ENCODE measurements around the gene HLF. TPM values are rescaled to one million over a fixed set of nuclear protein-coding genes. Genes with fewer than 3 reads are reported as not detected.

Gene HLF
- polyA plus RNA-seq, 4 donors: 0.31 to 2.3 (median 0.61) TPM

DNA sequence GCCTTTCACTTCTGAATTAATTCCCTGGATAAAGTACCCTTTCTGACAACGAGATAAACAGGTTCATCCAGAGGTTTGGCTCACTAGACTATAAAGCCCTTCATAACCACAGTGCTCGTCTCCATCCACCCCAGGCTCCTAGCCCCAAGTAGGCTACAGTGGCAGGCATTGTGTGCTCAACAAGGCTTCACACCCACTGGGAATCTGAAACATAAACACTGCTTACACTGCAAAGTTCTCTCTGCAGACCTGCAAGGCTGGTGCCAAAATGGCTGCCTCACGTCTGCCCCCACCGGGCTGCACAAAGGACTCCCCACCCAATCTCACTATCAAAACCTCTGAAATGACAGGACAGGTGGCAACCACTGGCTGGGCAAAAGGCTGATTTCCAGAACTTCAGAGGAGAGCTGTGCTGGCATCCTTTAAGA is 5.1 kb upstream of the HLF start:
- no peak overlapping the region for H3K4me3 ChIP-seq (ENCODE audit: low read depth in 1 of 3, low read length in 3 of 3)

DNA sequence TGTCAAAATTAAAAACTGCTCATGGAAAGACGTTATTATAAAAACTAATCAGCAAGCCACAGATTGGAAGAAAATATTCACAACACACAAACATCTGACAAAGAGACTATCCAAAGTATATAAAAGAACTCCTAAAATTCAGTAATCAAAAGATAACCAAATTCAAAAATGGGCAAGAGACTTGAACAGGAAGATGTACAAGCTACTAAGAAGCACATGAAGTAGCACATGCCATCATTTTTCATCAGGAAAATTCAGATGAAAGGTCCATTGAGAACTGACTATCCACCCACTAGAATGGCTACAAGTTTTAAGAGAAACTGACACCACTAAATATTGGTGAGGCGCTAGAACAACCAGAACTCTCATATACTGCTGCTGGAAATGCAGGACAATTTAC is 3.4 kb upstream of the HLF start:
- Histone ChIP-seq H3K27ac (ENCODE audit: low read depth in 1 of 3, low read length in 2 of 3) (no peak overlapping the region), H3K9me3 (ENCODE audit: control insufficient read depth in 2 of 2, insufficient read depth in 1 of 2, low read depth in 1 of 2, low read length in 1 of 2) (no peaks in the 10 kb centered on the region), H3K4me1 (ENCODE audit: control insufficient read depth in 3 of 3, insufficient read depth in 2 of 3, low read depth in 1 of 3, low read length in 2 of 3) (peaks cover 0 to 14% (median 12%) of the 10 kb centered on the region in 3 donors), H3K36me3 (ENCODE audit: control insufficient read depth in 3 of 3, insufficient read depth in 2 of 3, low read depth in 1 of 3, low read length in 3 of 3) (no peaks in the 10 kb centered on the region), H3K4me3 (ENCODE audit: low read depth in 1 of 3, low read length in 3 of 3) (no peak overlapping the region), H3K27me3 (ENCODE audit: control insufficient read depth in 3 of 3, insufficient read depth in 3 of 3, low read length in 3 of 3) (peaks cover 0 to 46% (median 1%) of the 10 kb centered on the region in 3 donors)
- no peak for FAIRE-seq
- no peak for DNase-seq
- WGBS, 3 donors: 89 to 95% (median 91%) methylated on average over 2 of the region's 2 CpGs

More for the DNA sequence above, 5.1 kb upstream of the HLF start:
- no peak for DNase-seq
- WGBS, 3 donors: 30 to 55% (median 34%) methylated on average over 4 of the region's 4 CpGs
- H3K36me3 ChIP-seq (ENCODE audit: control insufficient read depth in 3 of 3, insufficient read depth in 2 of 3, low read depth in 1 of 3, low read length in 3 of 3): no peaks in the 10 kb centered on the region
- H3K4me1 ChIP-seq (ENCODE audit: control insufficient read depth in 3 of 3, insufficient read depth in 2 of 3, low read depth in 1 of 3, low read length in 2 of 3): peaks cover 0 to 12% (median 4%) of the 10 kb centered on the region in 3 donors
- no peak overlapping the region for H3K27ac ChIP-seq (ENCODE audit: low read depth in 1 of 3, low read length in 2 of 3)
- FAIRE-seq: no peak
- H3K27me3 ChIP-seq (ENCODE audit: control insufficient read depth in 3 of 3, insufficient read depth in 3 of 3, low read length in 3 of 3): peaks cover 0 to 34% (median 1%) of the 10 kb centered on the region in 3 donors
- H3K9me3 ChIP-seq (ENCODE audit: control insufficient read depth in 2 of 2, insufficient read depth in 1 of 2, low read depth in 1 of 2, low read length in 1 of 2): no peaks in the 10 kb centered on the region

DNA sequence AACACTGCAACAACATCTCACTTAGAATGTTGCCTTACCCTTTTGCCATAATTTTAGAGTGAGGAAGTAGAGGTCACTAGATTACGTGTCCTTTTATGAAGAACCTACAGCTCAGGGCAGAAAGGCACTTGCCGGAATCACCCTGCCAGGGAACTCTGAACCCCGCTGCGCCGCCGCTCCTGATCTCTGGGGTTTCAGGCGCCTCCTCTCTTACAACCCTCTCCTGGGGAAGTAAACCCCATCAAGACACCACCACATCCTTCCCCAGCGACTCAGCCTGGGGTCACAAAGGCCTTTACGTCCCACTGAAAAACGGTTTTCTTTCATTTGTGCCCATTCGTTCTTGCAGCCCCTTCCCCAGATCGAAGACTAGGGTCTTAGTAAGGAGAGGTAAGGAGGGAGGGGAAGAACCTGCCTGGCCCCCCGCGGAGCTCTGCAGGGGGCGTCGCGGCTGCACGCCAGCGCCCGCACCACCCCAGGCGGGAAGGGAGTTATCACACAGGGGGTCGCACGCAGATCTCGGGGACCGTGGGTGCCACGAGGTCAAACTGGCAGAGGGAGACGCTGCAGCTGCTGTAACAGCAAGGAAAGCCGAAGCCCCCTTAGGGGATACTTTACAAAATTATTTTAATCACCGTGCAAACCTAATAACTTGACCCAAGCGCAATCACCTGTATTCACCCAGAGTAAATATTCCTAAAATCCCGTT is 1.0 kb upstream of the HLF start:
- FAIRE-seq: no peak
- Histone ChIP-seq H3K36me3 (ENCODE audit: control insufficient read depth in 3 of 3, insufficient read depth in 2 of 3, low read depth in 1 of 3, low read length in 3 of 3) (no peaks in the 10 kb centered on the region), H3K27ac (ENCODE audit: low read depth in 1 of 3, low read length in 2 of 3) (no peak overlapping the region), H3K9me3 (ENCODE audit: control insufficient read depth in 2 of 2, insufficient read depth in 1 of 2, low read depth in 1 of 2, low read length in 1 of 2) (no peaks in the 10 kb centered on the region), H3K4me3 (ENCODE audit: low read depth in 1 of 3, low read length in 3 of 3) (peak overlapping the region in 1 of 3 donors; percentile 11), H3K27me3 (ENCODE audit: control insufficient read depth in 3 of 3, insufficient read depth in 3 of 3, low read length in 3 of 3) (peaks cover 0 to 61% (median 1%) of the 10 kb centered on the region in 3 donors), H3K4me1 (ENCODE audit: control insufficient read depth in 3 of 3, insufficient read depth in 2 of 3, low read depth in 1 of 3, low read length in 2 of 3) (peaks cover 0 to 15% (median 14%) of the 10 kb centered on the region in 3 donors)
- DNase-seq: peak; percentile 29 to 38
- 3 to 5% (median 4%) methylated on average over 29 to 31 of the region's 31 CpGs for WGBS, 3 donors

DNA sequence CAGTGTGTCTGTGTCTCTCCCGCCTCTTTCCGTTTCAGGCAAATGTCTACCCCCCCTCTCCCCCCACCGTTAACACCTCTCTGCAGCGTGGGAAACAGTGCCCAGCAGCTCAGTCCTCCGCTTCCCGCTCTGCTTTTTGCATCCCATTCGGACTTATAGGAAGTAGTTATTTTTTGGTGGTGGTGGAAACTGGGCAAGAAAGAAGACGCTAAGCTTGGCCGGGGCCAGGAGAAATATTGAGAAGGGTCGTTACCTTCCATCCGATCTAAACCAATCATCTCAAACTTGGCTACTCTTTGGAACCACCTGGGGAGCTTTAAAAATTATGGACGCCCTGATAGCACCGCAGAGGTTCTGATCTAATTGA is 499 bp upstream of the HLF start:
- peaks cover 0 to 15% (median 14%) of the 10 kb centered on the region in 3 donors for H3K4me1 ChIP-seq (ENCODE audit: control insufficient read depth in 3 of 3, insufficient read depth in 2 of 3, low read depth in 1 of 3, low read length in 2 of 3)
- H3K4me3 ChIP-seq (ENCODE audit: low read depth in 1 of 3, low read length in 3 of 3): no peak overlapping the region
- FAIRE-seq (no peak), DNase-seq (peak in 1 of 2 donors; percentile 27)
- H3K36me3 ChIP-seq (ENCODE audit: control insufficient read depth in 3 of 3, insufficient read depth in 2 of 3, low read depth in 1 of 3, low read length in 3 of 3): no peaks in the 10 kb centered on the region
- no peak overlapping the region for H3K27ac ChIP-seq (ENCODE audit: low read depth in 1 of 3, low read length in 2 of 3)
- no peaks in the 10 kb centered on the region for H3K9me3 ChIP-seq (ENCODE audit: control insufficient read depth in 2 of 2, insufficient read depth in 1 of 2, low read depth in 1 of 2, low read length in 1 of 2)
- WGBS, 3 donors: 1 to 4% (median 4%) methylated on average over 13 of the region's 13 CpGs
- peaks cover 0 to 67% (median 1%) of the 10 kb centered on the region in 3 donors for H3K27me3 ChIP-seq (ENCODE audit: control insufficient read depth in 3 of 3, insufficient read depth in 3 of 3, low read length in 3 of 3)

DNA sequence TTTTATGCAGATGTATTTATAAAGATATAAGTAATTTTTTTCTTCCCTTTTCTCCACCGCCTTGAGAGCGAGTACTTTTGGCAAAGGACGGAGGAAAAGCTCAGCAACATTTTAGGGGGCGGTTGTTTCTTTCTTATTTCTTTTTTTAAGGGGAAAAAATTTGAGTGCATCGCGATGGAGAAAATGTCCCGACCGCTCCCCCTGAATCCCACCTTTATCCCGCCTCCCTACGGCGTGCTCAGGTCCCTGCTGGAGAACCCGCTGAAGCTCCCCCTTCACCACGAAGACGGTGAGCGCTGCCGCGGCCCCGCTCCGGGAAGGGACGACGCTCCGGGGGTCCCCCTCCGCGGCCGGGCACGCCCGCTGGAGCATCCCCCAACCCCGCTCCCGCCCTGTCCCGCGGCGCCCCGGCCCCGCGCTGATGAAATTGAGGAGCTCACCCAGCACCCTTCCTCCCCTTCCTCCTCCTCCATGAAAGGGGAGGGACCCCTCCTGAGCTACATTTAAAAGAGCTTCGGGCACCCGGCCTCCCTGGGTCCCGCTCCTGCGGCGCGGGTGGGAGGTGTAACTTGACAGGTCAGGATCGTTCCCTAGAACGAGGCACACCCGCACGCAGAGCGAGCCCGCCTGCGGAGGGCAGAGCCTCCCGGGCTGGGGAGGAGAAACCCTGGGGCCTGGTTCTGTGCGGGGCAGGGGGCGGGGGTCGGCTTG is 706 bp downstream of the HLF start:
- H3K4me1 ChIP-seq (ENCODE audit: control insufficient read depth in 3 of 3, insufficient read depth in 2 of 3, low read depth in 1 of 3, low read length in 2 of 3): peaks cover 0 to 15% (median 14%) of the 10 kb centered on the region in 3 donors
- H3K27me3 ChIP-seq (ENCODE audit: control insufficient read depth in 3 of 3, insufficient read depth in 3 of 3, low read length in 3 of 3): peaks cover 0 to 68% (median 1%) of the 10 kb centered on the region in 3 donors
- H3K36me3 ChIP-seq (ENCODE audit: control insufficient read depth in 3 of 3, insufficient read depth in 2 of 3, low read depth in 1 of 3, low read length in 3 of 3): no peaks in the 10 kb centered on the region
- no peaks in the 10 kb centered on the region for H3K9me3 ChIP-seq (ENCODE audit: control insufficient read depth in 2 of 2, insufficient read depth in 1 of 2, low read depth in 1 of 2, low read length in 1 of 2)
- H3K4me3 ChIP-seq (ENCODE audit: low read depth in 1 of 3, low read length in 3 of 3): peak overlapping the region in 2 of 3 donors; percentile 35 to 45
- peak overlapping the region in 1 of 3 donors; percentile 53 for H3K27ac ChIP-seq (ENCODE audit: low read depth in 1 of 3, low read length in 2 of 3)
- peak; percentile 14 to 23 for DNase-seq
- no peak for FAIRE-seq
- 2 to 6% (median 2%) methylated on average over 44 to 52 of the region's 52 CpGs for WGBS, 3 donors

DNA sequence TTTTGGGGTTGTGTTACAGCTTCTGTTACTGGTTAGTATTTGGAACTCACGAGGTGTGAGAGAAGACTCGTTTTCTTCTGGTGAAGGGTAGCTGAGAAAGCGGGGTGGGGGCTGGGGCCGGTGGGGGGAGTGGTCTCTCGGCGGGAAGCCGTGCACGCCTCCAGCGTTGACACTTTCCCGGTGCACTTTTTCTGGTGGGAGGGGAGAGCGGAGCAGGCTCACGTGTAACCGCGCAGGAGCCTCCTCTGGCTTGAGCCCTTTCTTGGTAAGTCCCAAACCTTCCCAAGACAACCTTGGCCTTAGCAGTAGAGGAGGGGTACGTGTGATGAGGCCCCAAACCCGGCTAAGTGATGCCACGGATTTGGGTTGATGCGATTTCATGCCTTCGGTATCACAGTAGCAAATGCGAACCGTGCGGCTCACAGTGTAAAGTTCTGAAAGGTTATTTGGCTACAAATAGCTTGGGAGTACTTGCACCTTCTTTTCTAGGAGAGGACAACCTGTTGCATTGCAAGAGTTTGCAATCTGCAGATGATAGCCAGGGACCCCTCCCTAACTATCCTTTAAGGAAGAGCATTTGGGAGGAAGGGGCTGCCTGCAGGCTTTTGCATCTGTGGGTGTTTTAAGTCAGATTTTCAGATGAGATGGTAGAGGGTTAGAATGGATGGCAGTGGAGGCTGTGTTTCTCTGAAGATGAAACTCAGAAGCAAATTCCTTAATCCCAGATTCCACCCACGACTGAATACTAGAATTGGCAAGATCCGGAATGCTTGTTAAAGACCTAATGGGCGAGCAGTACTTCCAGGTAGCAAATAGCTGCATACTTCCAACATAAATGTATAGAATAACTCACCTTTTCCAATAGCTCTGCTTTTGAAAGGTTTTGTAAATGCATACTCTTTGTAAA is 1.5 kb downstream of the HLF start:
- Histone ChIP-seq H3K4me3 (ENCODE audit: low read depth in 1 of 3, low read length in 3 of 3) (peak overlapping the region in 2 of 3 donors; percentile 35 to 45), H3K4me1 (ENCODE audit: control insufficient read depth in 3 of 3, insufficient read depth in 2 of 3, low read depth in 1 of 3, low read length in 2 of 3) (peaks cover 0 to 15% (median 14%) of the 10 kb centered on the region in 3 donors), H3K9me3 (ENCODE audit: control insufficient read depth in 2 of 2, insufficient read depth in 1 of 2, low read depth in 1 of 2, low read length in 1 of 2) (no peaks in the 10 kb centered on the region), H3K36me3 (ENCODE audit: control insufficient read depth in 3 of 3, insufficient read depth in 2 of 3, low read depth in 1 of 3, low read length in 3 of 3) (no peaks in the 10 kb centered on the region), H3K27me3 (ENCODE audit: control insufficient read depth in 3 of 3, insufficient read depth in 3 of 3, low read length in 3 of 3) (peaks cover 0 to 64% (median 1%) of the 10 kb centered on the region in 3 donors), H3K27ac (ENCODE audit: low read depth in 1 of 3, low read length in 2 of 3) (peak overlapping the region in 1 of 3 donors; percentile 64)
- 22 to 39% (median 35%) methylated on average over 23 to 25 of the region's 25 CpGs for WGBS, 3 donors
- FAIRE-seq (no peak), DNase-seq (peak in 1 of 2 donors; percentile 24)

DNA sequence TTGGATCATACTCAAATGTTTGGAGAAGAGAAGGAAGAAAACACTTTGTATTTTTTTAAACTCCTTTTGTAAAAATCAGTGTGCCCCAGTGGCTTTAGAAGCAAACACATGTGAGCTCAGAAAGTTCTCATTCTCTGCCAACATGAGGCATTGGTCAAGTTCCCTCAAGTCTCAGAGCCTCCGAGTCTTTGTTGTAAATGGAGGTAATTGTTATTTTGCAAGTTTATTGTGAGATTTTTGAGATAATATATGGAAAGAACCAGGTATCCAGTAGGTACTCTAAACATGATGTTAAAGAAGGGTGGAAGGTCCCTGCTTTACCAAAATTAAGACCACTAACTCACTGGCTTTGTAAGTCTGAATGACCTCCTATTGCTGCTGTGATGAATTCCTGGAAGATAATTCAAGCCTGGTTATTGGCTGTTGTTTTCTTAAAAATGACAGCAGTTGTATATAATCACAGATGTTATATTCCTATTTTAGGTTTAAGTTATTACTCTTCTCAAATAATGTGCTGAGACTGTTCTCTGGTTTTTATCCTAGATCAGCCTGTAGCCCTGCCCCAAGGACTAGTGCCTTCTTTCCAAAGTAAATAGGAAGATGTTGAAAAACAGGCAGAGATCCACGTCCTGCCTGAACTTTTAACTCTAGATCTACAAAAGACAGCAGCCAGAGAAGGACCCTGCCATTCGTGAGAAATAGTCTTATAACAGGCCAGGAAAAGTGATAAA is 2.4 kb downstream of the HLF start:
- Histone ChIP-seq H3K4me3 (ENCODE audit: low read depth in 1 of 3, low read length in 3 of 3) (no peak overlapping the region), H3K36me3 (ENCODE audit: control insufficient read depth in 3 of 3, insufficient read depth in 2 of 3, low read depth in 1 of 3, low read length in 3 of 3) (no peaks in the 10 kb centered on the region), H3K9me3 (ENCODE audit: control insufficient read depth in 2 of 2, insufficient read depth in 1 of 2, low read depth in 1 of 2, low read length in 1 of 2) (no peaks in the 10 kb centered on the region), H3K27ac (ENCODE audit: low read depth in 1 of 3, low read length in 2 of 3) (no peak overlapping the region), H3K27me3 (ENCODE audit: control insufficient read depth in 3 of 3, insufficient read depth in 3 of 3, low read length in 3 of 3) (peaks cover 0 to 61% (median 1%) of the 10 kb centered on the region in 3 donors), H3K4me1 (ENCODE audit: control insufficient read depth in 3 of 3, insufficient read depth in 2 of 3, low read depth in 1 of 3, low read length in 2 of 3) (peaks cover 0 to 15% (median 14%) of the 10 kb centered on the region in 3 donors)
- 53 to 68% (median 61%) methylated on average over 3 of the region's 3 CpGs for WGBS, 3 donors
- DNase-seq (no peak), FAIRE-seq (no peak)
